ENCODE data around the gene SSR2.

The SSR2 gene

DNA sequence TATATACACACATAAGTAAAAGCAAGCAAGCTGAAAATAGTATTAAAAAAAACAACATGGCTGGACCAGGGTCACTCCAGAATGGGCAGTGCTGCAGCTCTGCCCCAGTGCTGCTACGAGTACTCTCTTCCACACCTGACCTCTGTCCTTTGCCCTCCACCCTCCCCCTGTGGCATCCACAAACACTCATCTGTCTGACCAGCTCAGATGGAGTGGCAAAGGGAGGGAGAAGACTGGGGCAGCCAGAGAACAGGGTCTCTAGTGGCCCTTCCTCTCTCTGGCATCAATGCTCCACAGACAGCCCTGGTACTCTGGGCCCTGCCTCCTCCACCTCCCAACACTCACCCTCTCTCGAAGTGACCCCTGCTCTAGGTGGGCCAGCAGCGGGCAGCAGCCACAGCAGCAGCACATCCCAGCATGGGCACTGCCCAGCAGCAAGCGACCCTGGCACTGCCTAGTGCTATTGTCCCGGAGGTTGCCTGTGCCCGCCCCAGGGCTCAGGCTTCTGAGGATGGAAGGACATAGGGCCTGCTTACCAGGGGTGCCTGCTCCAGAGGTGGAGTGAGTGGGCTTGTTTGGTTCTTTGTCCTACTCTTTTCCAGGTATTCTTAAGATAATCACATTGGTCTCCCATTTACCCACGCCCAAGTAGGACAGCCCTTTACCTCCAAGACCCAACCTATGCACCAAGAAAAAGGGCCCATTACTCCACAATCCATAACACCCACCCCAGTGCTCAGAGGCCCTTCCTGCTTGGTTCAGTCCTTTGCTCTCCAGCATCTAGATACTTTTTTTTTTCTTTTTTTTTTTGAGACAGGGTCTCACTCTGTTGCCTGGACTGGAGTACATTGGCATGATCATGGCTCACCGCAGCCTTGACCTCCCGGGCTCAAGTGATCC, 48.6 kb downstream of the SSR2 start:
- no peak for DNase-seq

GRCh38 chr1:155970531-155971167, 50.1 kb downstream of the SSR2 start:
- no peak for DNase-seq

GRCh38 chr1:155969377-155969791, 51.4 kb downstream of the SSR2 start:
- no peak for DNase-seq

GRCh38 chr1:155968670-155969069, 52.1 kb downstream of the SSR2 start:
- no peak for DNase-seq

DNA sequence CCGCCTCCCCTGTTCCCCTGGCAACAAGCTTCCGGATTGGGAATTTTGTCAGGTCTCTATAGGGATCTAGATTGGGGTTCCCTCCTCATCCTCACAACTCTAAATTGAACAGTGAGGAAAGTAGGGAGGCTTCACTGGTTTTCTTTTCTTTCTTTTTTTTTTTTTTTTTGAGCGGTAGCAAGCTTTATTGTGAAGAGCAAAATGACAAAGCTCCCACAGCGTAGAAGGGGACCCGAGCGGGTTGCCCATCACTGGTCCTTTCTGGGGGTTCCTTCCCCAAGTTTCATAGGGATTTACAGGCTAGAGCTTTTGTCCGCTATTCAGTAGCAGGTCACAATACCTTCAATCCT, 52.7 kb downstream of the SSR2 start:
- DNase-seq: no peak

DNA sequence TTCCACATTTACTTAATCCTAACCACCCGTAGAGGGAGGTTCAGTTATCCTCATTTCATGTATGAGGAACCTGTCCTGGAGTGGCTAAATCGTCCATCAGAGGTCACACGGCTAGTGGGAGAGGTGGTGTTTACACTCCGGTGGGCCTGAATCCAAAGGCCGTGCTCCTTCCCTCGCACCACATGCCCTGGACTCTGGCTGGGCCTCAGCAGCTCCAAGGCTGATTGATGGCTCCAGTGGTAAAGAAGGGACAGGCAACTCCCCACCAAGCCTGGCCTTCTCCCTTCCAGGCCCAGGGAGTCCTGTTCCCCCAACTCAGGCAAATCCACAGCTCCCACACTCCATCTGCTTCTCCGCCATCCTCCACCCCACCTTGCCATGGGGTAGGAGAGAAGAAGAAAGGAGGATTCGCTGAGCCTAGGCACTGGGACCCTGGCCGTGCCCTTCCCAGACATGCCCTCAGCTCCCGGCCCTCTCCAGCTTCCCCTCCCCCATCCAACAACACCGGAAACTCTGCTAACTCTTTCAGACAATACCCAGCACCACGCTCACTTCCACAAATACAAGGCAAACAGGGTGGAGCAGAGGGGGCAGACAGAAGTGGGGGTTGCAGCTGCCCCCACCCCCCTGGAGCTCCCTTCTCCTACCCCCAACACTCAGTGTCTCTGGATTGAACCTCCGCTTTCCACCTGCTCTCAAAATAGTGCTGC, 53.3 kb downstream of the SSR2 start:
- peak; percentile 26 for DNase-seq

DNA sequence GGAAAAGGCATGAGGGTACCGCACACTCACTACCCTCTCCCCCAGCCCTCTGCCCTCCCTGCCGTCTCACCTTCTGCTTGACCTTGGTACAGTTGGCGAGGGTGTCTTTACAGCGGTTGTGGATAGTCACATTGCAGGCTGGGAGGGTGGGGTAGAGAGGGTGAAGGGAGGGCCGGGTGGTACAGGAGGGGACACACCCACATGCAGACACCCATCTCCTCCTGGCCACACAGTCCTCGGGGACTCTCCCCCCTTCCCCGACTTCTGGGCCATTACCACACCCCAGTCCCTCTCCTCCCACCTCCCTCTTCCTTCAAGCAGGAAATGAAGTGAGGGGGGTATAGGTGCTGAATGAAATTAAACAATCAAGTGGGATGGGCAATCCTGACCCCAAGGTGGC, 54.0 kb downstream of the SSR2 start:
- DNase-seq: no peak

- no peak for DNase-seq
Observed at GRCh38 chr1:155966135-155966534, 54.6 kb downstream of the SSR2 start.

GRCh38 chr1:155964193-155964592, 56.6 kb downstream of the SSR2 start:
- DNase-seq: no peak

- DNase-seq: no peak
Observed at GRCh38 chr1:155962599-155963211, 58.0 kb downstream of the SSR2 start.

DNA sequence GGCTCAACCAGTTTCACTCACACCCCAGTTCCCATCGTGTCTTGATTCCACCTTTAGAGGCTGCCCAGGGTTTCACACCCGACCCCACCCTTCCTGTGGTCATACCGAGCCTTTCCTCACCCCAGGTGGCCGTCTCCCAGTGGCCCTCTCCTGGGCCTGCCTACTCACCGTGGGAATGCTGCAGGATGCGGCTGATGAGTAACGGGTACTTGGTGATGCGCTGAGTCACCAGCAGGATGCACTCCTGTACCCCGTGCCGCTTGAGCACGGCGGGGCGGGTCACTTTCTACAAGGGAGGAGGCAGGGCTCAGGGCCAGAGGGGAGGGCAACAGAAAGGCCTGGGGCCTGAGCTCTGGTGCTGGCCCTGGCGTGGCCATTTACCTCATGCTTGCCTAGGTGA, 58.8 kb downstream of the SSR2 start:
- no peak for DNase-seq

DNA sequence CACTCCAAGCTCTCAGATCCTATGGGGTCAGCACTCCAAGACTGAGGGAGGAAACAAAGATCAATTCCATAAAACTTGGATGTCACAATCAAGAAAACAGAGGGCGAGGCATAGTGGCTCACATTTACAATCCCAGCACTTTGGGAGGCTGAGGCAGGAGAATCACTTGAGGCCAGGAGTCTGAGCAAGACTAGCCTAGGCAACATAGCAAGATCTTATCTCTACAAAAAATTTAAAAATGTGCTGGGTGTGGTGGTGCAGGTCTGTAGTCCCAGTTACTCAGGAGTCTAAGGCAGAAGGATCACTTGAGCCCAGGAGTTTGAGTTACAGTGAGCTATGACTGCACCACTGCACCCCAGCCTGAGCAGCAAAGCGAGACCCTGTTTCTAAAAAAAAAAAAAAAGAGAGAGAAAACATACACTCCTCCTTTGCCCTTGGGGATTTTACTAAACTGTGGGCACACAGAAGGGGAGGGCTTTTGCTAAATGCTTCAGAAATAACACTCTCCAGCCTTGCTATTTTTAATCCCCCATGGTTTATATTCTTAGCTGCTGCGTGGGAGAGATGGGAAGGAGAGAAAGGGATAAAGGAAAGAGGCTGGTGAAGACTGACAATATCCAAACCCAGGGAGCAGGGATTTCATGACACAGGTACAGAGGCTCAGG, 60.5 kb downstream of the SSR2 start:
- no peak for DNase-seq
